Stomach (tissue), 9 donors: ENCODE results near the gene HBA2. TPM values are rescaled to one million over a fixed set of nuclear protein-coding genes. Genes with fewer than 3 reads are reported as not detected.

Experiments used
- DNase-seq, 2 donors: peaks; one replicate each; pipeline versions ENCODE4 v3.0.0 to v3.0.0-alpha.2; 2013 to 2019
- H3K27ac ChIP-seq, 5 donors: fragments of 200-600 bp in 4 of 5; sonication (generic) in 4 of 5; one replicate each; pipeline ENCODE4 v1.5.1; 2013 to 2019; ENCODE audit warnings: mild to moderate bottlenecking in 1 of 5, moderate library complexity in 1 of 5
- H3K27me3 ChIP-seq, 3 donors: fragments of 200-600 bp; sonication (generic); one replicate each; pipeline ENCODE4 v1.5.1; 2017 to 2019; ENCODE audit warnings: mixed run types in 1 of 3
- H3K36me3 ChIP-seq, 4 donors: fragments of 200-600 bp; sonication (generic); 1 replicate in 3 of 4; 2 replicates in 1 of 4; pipeline ENCODE4 v1.5.1; 2016 to 2019
- H3K4me1 ChIP-seq, 4 donors: fragments of 200-600 bp; sonication (generic); one replicate each; pipeline ENCODE4 v1.5.1; 2016 to 2019
- H3K4me3 ChIP-seq, 4 donors: fragments of 200-600 bp; sonication (generic) in 3 of 4; one replicate each; pipeline ENCODE4 v1.5.1; 2016 to 2019; ENCODE audit warnings: mild to moderate bottlenecking in 1 of 4
- H3K9me3 ChIP-seq, 4 donors: fragments of 200-600 bp; sonication (generic); one replicate each; pipeline ENCODE4 v1.5.1; 2016 to 2019
- CTCF ChIP-seq, 7 experiments: fragments of 450-650 bp in 4 of 7; fragments of 200-600 bp in 3 of 7; sonication (generic) in 3 of 7; IDR thresholded peaks; one replicate each; pipeline ENCODE4 v1.5.1; 2016 to 2019; ENCODE audit warnings: antibody characterized with exemption in 7 of 7, control low read depth in 2 of 7, mild to moderate bottlenecking in 1 of 7
- EP300 ChIP-seq: sonication (generic); formaldehyde crosslinking; IDR thresholded peaks from one replicate; pipeline ENCODE4 v1.6.1; 2017; ENCODE audit warnings: antibody characterized with exemption
- POLR2A ChIP-seq, 4 donors: fragments of 450-650 bp; IDR thresholded peaks; one replicate each; pipeline ENCODE4 v1.6.1; 2016; ENCODE audit warnings: antibody characterized with exemption in 4 of 4, control low read depth in 2 of 4, mild to moderate bottlenecking in 1 of 4, moderate library complexity in 1 of 4
- POLR2AphosphoS5 ChIP-seq, 3 donors: sonication (generic); formaldehyde crosslinking; IDR thresholded peaks; one replicate each; pipeline ENCODE4 v1.6.1; 2016; ENCODE audit warnings: antibody characterized with exemption in 3 of 3
- WGBS, 5 donors: extraction: QIAGEN DNeasy Blood & Tissue Kit in 3 of 5; methylation state at CpG; one replicate each; pipeline versions ENCODE4 v1.1.5 to v1.1.7; 2013 to 2018; 5-methylcytosine and 5-hydroxymethylcytosine counted together
- intact Hi-C: fragments of 100-400 bp; cut with DNase I; formaldehyde crosslinking; loops from one replicate; pipeline ENCODE4 v1.15.1; 2023; ENCODE audit warnings: low total_unique reads
- polyA plus RNA-seq, 3 donors: library from polyadenylated mRNA; stranded (reverse); fragments of 200-250 nt; gene quantifications; one replicate each; pipeline ENCODE4 v1.2.3, GENCODE V29; 2013
- total RNA-seq, 5 donors: library from RNA; depleted of rRNA; stranded (reverse); fragments of >200 nt; gene quantifications; one replicate each; pipeline versions ENCODE4 v1.1.0 to v1.2.3, GENCODE V29; 2014 to 2016
- donor health status: healthy with polysubstance abuse.
- donor health status: Bipolar disorder and iron deficiency.
- donor health status: healthy.

Gene HBA2
- total and polyA plus RNA-seq, 8 donors, result 3.5 to 570 (median 18.5) TPM; not detected in 1

- Histone ChIP-seq H3K27ac (no peak within 1 kb of the TSS), H3K9me3 (no peaks in the 10 kb centered on the region), H3K27me3 (peaks cover 24 to 88% (median 54%) of the 10 kb centered on the region in 3 donors), H3K4me1 (peaks cover 16 to 25% (median 19%) of the 10 kb centered on the region in 4 donors), H3K36me3 (no peaks in the 10 kb centered on the region), H3K4me3 (peak within 1 kb of the TSS in 3 of 4 donors; percentile 8 to 35 (median 17))
- TF ChIP-seq EP300 (no peak), POLR2A (IDR thresholded peaks at IDR 0.05) (no peak), CTCF (IDR thresholded peaks at IDR 0.05) (no peak), POLR2AphosphoS5 (IDR thresholded peaks at IDR 0.05) (no peak)
- DNase-seq, result no peak
- WGBS, 5 donors, result 2 to 5% (median 3%) methylated on average over 34 to 75 of the region's 75 CpGs
- intact Hi-C loops, result no loop called here
Observed at GRCh38 chr16:165539-166374, 6.9 kb upstream of the HBA2 start, which contains the start of gene HBM. Gene HBM, plus strand, starts transcription at chr16:165978. Its CDS starts 20 bp downstream, at chr16:165998.

DNA sequence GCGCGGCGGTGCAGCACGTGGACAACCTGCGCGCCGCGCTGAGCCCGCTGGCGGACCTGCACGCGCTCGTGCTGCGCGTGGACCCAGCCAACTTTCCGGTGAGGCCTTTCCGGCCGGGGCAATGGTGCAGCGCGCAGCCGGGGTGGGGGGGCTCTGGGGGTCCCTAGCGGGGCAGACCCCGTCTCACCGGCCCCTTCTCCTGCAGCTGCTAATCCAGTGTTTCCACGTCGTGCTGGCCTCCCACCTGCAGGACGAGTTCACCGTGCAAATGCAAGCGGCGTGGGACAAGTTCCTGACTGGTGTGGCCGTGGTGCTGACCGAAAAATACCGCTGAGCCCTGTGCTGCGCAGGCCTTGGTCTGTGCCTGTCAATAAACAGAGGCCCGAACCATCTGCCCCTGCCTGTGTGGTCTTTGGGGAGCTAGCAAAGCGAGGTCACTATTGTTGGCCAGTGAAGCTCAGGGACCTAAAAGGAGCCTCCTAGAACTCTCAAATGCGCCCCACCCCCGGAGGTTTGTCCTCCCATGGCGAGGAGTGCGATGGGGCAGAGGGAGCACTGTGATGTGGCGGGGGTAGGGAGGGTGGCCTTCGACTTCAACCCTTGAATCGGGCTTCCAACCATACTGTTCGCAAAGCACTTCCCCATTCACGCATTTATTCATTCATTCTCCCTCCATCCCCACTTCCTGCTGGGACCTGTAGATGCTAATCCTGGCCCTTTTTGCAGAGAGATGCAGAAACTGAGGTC lies 6.1 kb upstream of the HBA2 start:
- WGBS, 5 donors, result 4 to 7% (median 5%) methylated on average over 23 to 45 of the region's 45 CpGs
- H3K27me3 ChIP-seq, result peaks cover 26 to 88% (median 59%) of the 10 kb centered on the region in 3 donors
- TF ChIP-seq POLR2AphosphoS5 (IDR thresholded peaks at IDR 0.05) (no peak), EP300 (no peak), CTCF (IDR thresholded peaks at IDR 0.05) (no peak), POLR2A (IDR thresholded peaks at IDR 0.05) (no peak)
- DNase-seq, result no peak
- H3K36me3 ChIP-seq, result no peaks in the 10 kb centered on the region
- H3K9me3 ChIP-seq, result no peaks in the 10 kb centered on the region
- H3K27ac ChIP-seq, result no peak overlapping the region
- intact Hi-C loops, result no loop called here
- H3K4me3 ChIP-seq, result peak overlapping the region in 1 of 4 donors; percentile 35
- H3K4me1 ChIP-seq, result peaks cover 16 to 25% (median 19%) of the 10 kb centered on the region in 4 donors

- no peaks in the 10 kb centered on the region for H3K9me3 ChIP-seq
- 9 to 17% (median 13%) methylated on average over 11 of the region's 11 CpGs for WGBS, 5 donors
- no peak overlapping the region for H3K4me3 ChIP-seq
- peaks cover 29 to 89% (median 63%) of the 10 kb centered on the region in 3 donors for H3K27me3 ChIP-seq
- TF ChIP-seq CTCF (IDR thresholded peaks at IDR 0.05) (no peak), POLR2AphosphoS5 (IDR thresholded peaks at IDR 0.05) (no peak), EP300 (no peak), POLR2A (IDR thresholded peaks at IDR 0.05) (no peak)
- no peaks in the 10 kb centered on the region for H3K36me3 ChIP-seq
- peaks cover 16 to 25% (median 19%) of the 10 kb centered on the region in 4 donors for H3K4me1 ChIP-seq
- intact Hi-C loops, result no loop called here
- no peak overlapping the region for H3K27ac ChIP-seq
- DNase-seq, result no peak
Observed at GRCh38 chr16:167122-167690, 5.5 kb upstream of the HBA2 start.

DNA sequence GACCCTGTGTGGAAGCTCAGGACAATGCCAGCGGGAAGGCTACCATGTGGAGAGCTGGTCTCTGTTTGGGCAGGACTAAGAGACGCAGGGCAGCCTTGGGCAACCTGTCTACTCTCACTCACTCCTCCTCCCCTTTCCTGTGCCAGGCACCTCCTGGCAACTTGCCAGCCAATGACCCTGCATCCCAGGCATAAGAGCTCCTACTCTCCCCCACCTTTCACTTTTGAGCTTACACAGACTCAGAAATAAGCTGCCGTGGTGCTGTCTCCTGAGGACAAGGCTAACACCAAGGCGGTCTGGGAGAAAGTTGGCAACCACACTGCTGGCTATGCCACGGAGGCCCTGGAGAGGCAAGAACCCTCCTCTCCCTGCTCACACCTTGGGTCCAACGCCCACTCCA lies 4.3 kb upstream of the HBA2 start:
- Histone ChIP-seq H3K9me3 (no peaks in the 10 kb centered on the region), H3K27ac (no peak overlapping the region), H3K36me3 (no peaks in the 10 kb centered on the region), H3K27me3 (peaks cover 29 to 81% (median 67%) of the 10 kb centered on the region in 3 donors), H3K4me3 (no peak overlapping the region), H3K4me1 (peaks cover 16 to 28% (median 20%) of the 10 kb centered on the region in 4 donors)
- intact Hi-C loops, result no loop called here
- WGBS, 5 donors, result 49 to 61% (median 58%) methylated on average over 6 of the region's 6 CpGs
- no peak for TF ChIP-seq CTCF (IDR thresholded peaks at IDR 0.05)
- TF ChIP-seq POLR2A (IDR thresholded peaks at IDR 0.05), result no peak
- TF ChIP-seq EP300, result no peak
- TF ChIP-seq POLR2AphosphoS5 (IDR thresholded peaks at IDR 0.05), result no peak
- DNase-seq, result no peak
